RPMI7951 (cell line): Measurements from ENCODE around the gene MGLL. TPM values are rescaled to one million over a fixed set of nuclear protein-coding genes. Genes with fewer than 3 reads are reported as not detected.
A peak's percentile ranks its signal among the peaks of the same experiment; 100 is the strongest.

Experiments used
- DNase-seq: peaks from one replicate; pipeline ENCODE4 v3.0.0-alpha.2; 2012; ENCODE audit warnings: low read depth
- total RNA-seq: library from RNA; depleted of rRNA; stranded (reverse); fragments of >200 nt; shearing (Covaris generic); gene quantifications from 2 replicates; pipeline ENCODE4 v1.2.3, GENCODE V29; 2014

Gene MGLL
- total RNA-seq, 1 experiment from 2014 or later = 48.4 TPM

GRCh38 chr3:127835993-127836882, 13.9 kb upstream of the MGLL start:
- no peak for DNase-seq

DNA sequence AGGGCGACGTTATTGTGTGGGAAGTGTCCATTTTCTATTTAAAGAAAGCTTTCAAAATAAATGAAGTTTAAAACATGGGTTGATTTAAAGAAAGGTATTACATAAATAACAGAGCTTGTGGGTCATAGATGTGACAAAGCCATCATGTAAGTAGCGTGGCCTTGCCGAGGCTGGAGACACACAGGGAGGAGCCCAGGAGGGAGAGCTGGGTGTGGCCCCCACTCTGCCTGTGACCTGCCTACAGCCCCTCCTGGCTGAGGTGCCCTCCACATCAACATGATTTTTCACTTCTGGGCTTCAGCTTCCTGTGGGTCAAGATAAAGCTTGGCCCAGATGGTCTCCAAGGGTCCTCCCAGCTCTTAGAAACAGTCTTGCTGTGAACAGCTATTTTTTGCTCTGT, 12.5 kb upstream of the MGLL start:
- DNase-seq = no peak

- no peak for DNase-seq
Observed at GRCh38 chr3:127833281-127834032, 11.1 kb upstream of the MGLL start.

- no peak for DNase-seq
Observed at GRCh38 chr3:127831723-127832172, 9.4 kb upstream of the MGLL start.

GRCh38 chr3:127829537-127829936, 7.2 kb upstream of the MGLL start:
- DNase-seq = no peak

DNA sequence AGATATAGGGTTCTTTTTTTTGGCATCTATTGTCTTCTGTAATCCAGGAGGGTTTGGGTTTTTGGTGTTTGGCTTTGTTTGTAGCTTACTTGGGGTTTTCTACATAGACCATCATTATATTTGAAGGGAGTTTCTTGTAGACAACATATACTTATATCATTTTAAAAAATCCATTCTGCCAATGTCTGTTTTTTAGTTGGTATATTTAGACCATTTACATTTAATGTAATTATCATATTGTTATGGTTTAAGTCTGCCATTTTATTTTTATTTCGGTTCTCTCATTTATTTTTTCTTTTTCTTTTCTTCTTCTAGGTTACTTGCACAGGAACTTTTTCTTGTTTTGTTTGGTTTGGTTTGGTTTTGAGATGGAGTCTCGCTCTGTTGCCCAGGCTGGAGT, 5.5 kb upstream of the MGLL start:
- no peak for DNase-seq

DNA sequence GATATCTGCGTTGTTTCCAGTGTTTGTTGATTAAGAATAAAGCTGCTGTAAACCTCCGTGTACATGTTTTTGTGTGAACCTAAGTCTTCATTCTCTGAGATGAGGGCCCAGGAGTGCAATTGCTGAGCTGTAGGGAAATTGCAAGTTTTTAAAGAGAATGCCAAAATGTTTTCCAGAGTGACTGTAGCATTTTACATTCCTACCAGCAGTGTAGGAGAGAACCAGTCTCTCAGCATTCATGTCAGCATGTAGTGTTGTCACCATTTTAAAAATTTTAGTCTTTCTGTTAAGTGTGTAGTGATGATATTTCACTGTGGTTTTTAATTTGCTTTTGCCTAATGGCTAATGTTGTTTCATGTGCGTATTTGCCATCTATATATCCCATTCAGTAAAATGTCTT, 3.4 kb upstream of the MGLL start:
- no peak for DNase-seq

GRCh38 chr3:127824151-127824825, 2.0 kb upstream of the MGLL start:
- no peak for DNase-seq

DNA sequence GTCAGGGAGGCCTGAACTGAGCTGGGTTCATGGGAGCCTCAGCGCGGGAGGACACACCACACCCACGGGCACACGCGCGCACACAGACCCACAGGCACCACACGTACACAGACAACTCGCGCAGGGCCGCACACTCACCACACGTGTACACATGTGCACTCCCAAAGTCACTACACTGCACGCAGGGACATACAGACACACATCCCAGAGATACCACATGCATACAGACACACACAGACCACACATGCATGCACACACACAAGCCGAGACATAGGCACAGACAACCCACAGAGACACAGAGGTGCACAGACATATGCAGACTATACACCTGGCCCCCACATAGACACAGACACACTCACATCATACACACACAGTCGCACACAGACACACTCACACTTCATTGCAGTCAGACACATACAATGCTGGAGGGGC, 1.1 kb upstream of the MGLL start:
- DNase-seq = no peak

DNA sequence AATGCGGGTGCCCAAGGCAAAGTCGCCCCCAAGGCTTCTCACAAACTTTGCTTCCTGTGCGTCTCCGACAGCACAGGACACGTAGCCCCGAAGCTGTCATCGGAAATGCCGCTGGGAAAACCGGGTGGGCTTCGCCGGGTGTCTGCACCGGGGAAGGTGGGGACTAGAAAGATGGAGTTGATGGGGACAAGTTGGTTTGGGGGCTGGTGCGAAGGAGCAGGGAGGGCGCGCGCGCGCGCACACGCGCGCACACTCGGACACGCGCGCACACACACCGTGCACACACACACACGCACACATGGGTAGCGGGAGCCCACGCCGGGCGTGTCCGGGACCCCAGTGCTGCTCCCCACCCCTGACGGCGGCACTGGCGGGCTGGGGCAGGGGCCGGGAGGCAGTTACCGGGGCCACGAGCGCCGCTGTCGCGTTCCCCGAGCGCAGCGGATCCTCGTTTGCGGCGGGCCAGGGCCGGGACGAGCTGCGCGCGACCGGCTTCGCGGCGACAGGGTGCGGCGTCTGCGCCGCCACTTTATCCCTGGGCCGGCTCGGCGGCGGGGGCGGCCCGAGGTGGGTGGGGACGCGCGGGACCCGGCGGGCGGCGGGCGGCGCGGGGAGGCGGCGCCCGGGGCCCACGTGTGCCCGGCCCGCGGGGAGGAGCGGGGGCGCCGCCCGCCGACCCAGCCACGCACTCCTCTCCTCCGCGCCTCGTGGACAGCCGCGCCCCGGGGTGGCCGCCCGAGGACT, 539 bp upstream of the MGLL start:
- peak; percentile 51 for DNase-seq

- no peak for DNase-seq
Observed at GRCh38 chr3:127821394-127821793, 921 bp downstream of the MGLL start.

GRCh38 chr3:127820826-127821313, 1.4 kb downstream of the MGLL start:
- peak; percentile 45 for DNase-seq

GRCh38 chr3:127820221-127820825, 2.0 kb downstream of the MGLL start:
- peak; percentile 56 for DNase-seq

DNA sequence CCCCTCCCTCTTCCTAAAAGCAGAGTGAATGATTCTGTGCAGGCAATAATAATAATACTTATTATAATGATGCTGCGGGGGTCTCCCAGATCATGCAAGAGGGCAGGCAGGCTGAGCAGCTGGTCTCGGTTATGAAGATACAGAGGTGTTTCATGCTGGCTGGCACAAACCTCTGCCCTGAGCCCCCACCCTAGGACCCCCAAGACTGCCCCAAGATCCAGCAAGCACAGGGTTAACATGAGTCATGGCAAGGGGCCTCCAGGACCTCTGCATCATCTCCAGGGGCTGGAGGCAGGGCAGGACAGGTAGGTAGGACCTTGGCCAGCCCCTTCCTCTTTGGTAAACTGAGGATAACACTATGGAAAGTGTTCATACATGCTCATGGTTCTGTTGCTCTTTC, 2.7 kb downstream of the MGLL start:
- DNase-seq = no peak

- DNase-seq = no peak
Observed at GRCh38 chr3:127819086-127819485, 3.2 kb downstream of the MGLL start.

DNA sequence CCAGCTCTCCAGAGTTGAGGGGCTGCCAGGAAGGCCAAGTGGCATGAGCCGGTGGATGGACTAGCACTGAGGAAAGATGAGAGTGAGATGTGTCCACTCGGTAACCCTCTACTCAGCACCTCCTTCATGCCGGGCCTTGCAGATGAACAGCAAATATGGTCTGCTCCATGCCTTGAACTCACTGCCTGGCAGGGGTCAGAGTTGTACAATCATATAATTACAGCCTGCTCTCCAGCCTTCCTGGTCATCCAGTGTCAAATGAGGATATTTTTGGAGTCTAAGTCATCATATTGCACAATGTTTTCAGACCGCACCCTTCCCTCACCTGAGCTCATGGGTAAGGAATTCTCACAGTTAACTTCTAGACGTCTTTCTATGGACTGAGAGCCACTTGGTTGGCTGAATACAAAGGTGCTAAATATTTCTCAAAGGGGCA, 4.9 kb downstream of the MGLL start:
- DNase-seq = peak; percentile 80

GRCh38 chr3:127816783-127817405, 5.4 kb downstream of the MGLL start:
- DNase-seq = no peak

- DNase-seq = no peak
Observed at GRCh38 chr3:127815641-127816605, 6.4 kb downstream of the MGLL start.

DNA sequence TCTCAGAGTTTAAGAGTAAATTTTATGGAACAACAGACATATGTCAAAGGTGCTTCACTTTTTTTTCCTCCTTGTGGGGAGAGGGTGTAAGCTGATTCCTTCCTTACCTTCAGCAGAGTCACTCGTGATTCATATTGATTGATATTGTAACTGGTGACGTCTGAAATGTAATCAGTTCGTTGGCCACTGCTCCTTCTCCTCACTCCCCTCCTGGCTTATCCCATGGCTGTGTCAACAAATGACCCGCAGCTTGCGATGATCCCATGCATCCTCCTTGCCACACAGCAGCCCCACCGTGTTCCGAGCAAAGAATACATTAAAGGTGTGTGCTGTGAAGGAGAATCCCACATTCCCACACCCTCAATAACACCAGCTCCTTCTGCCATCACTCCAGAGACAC, 7.3 kb downstream of the MGLL start:
- DNase-seq = no peak
